ENCODE measurements around the gene OCIAD1. TPM values are rescaled to one million over a fixed set of nuclear protein-coding genes. Genes with fewer than 3 reads are reported as not detected.

Gene OCIAD1
- total RNA-seq, 1 experiment from 2014 or later = 172 TPM

DNA sequence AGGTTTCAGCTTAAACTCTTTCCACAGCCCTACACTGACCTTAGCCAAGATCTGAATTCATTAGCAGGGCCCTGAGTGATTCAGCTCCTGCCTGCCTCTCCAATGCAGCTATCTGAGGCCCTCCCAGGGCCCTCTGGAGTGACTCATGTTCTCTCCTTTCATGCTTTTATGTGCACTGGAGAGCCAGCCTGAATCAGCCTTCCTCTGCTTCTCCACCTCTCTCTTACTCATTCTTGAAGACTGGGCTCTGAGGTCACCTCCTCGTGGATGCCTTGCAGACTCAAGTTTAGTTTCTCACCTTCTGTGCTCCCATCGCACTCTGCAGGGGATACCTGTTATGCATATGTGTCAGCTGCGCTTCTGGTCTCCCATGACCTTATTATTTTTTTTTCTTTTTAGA lies 78.8 kb downstream of the OCIAD1 start:
- in situ Hi-C loops (cut with HindIII; ENCODE audit: low sequenced_read_pairs) = no loop called here
- no peak for DNase-seq (ENCODE audit: low spot score)

DNA sequence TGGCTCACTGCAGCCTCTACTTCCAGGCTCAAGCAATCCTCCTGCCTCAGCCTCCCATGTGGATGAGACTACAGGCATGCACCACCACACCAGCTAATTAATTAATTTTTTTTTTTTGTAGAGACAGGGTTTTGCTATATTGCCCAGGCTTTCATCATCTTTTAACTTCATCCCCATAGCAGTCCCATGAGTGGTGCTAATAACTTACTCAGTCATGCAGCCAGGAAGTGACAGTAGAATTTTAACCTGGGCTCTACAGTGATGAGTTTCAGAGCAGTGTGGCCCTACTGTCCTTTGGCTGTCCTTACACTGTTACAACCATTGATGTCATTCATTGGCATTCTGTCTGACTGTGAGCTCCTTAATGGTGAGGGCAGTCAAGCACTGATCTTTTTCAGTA lies 79.6 kb downstream of the OCIAD1 start:
- in situ Hi-C loops (cut with HindIII; ENCODE audit: low sequenced_read_pairs) = no loop called here
- DNase-seq (ENCODE audit: low spot score) = no peak

Other genes starting within 250 kb of the OCIAD1 start
- gene FRYL, start 50.8 kb upstream of the OCIAD1 start, total RNA-seq (2014; rRNA removed; shearing (Covaris generic)) = 15.5 and 17.8 TPM in 2 replicates
- not detected in 2 replicates for gene OCIAD2, start 75.7 kb downstream of the OCIAD1 start, total RNA-seq (2014; rRNA removed; shearing (Covaris generic))
- not detected in 2 replicates for gene CWH43, start 155.2 kb downstream of the OCIAD1 start, total RNA-seq (2014; rRNA removed; shearing (Covaris generic))